ENCODE measurements around the gene CTXN1. TPM values are rescaled to one million over a fixed set of nuclear protein-coding genes. Genes with fewer than 3 reads are reported as not detected.
A peak's percentile ranks its signal among the peaks of the same experiment; 100 is the strongest.

Gene CTXN1
- total RNA-seq, 1 donor = 2.5 TPM

DNA sequence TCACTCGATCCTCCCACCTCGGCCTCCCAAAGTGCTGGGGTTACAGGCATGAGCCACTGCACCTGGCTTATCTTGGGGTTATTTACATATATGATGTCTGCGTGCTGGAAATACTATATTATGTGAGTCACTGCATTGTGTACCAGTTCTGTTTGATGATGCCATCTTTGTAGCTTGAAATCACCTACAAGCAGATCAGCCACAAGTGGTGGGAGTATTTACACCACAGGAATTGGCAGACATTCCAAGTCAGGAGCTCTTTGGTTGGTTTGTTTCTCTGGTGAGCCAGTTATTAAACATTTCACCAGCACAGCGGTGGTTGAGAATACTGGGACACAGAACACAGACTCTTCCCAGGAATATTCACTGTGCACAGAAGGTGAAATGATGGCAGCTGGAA, 22.0 kb upstream of the CTXN1 start:
- Histone ChIP-seq H3K4me3 (ENCODE audit: insufficient read depth, low read length) (no peak overlapping the region), H3K27me3 (ENCODE audit: insufficient read depth, low read length) (no peaks in the 10 kb centered on the region), H3K4me2 (ENCODE audit: insufficient read depth, low read length) (no peak overlapping the region), H3K36me3 (ENCODE audit: insufficient read depth, low read length) (no peaks in the 10 kb centered on the region), H3K9me3 (ENCODE audit: low read depth, low read length) (no peaks in the 10 kb centered on the region), H3K4me1 (ENCODE audit: insufficient read depth, low read length) (peaks cover 7% of the 10 kb centered on the region), H3K79me2 (ENCODE audit: insufficient read depth, low read length) (peaks cover 5% of the 10 kb centered on the region), H3K27ac (ENCODE audit: low read depth, low read length) (no peak overlapping the region), H2AFZ (ENCODE audit: low read length) (no peak overlapping the region), H4K20me1 (ENCODE audit: insufficient read depth, low read length) (no peaks in the 10 kb centered on the region)
- TF ChIP-seq CTCF (IDR thresholded peaks at IDR 0.05; ENCODE audit: extremely low read depth, low read depth, low read length) = no peak
- DNase-seq (ENCODE audit: insufficient read length, low spot score, missing footprints) = no peak

DNA sequence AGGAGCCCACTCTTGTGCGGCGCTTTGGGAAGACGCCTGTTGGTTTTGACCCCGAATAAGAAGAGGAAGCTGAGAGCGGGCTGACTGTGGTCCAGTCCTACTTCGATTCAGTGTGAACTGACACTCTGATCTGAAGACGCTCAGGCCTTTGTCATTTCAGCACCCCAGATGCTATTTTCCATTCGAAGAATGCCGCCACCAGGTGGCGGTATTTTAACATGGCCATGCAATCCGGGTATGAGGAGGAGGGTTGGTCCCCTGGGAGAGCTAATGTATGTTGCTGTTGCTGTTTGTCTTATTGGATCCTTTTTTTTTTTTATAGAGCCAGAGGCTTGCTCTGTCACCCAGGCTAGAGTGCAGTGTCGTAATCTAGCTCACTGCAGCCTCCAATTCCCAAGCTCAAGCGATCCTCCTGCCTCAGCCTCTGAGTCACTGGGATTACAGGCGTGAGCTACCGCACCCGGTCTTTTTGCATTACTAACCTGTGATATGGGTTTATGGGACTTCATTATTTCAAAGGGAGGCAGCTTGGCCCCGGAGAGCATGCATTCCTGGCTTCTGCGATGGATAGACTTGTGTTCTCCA, 18.3 kb upstream of the CTXN1 start:
- H3K36me3 ChIP-seq (ENCODE audit: insufficient read depth, low read length) = peaks cover 7% of the 10 kb centered on the region
- H3K27ac ChIP-seq (ENCODE audit: low read depth, low read length) = peak overlapping the region; percentile 86
- peak overlapping the region; percentile 99 for H3K4me2 ChIP-seq (ENCODE audit: insufficient read depth, low read length)
- H3K9me3 ChIP-seq (ENCODE audit: low read depth, low read length) = no peaks in the 10 kb centered on the region
- H3K27me3 ChIP-seq (ENCODE audit: insufficient read depth, low read length) = no peaks in the 10 kb centered on the region
- peak overlapping the region; percentile 92 for H2AFZ ChIP-seq (ENCODE audit: low read length)
- TF ChIP-seq CTCF (IDR thresholded peaks at IDR 0.05; ENCODE audit: extremely low read depth, low read depth, low read length) = peak; percentile 87
- H4K20me1 ChIP-seq (ENCODE audit: insufficient read depth, low read length) = peaks cover 5% of the 10 kb centered on the region
- peak; percentile 95 for DNase-seq (ENCODE audit: insufficient read length, low spot score, missing footprints)
- H3K4me3 ChIP-seq (ENCODE audit: insufficient read depth, low read length) = peak overlapping the region; percentile 95
- H3K4me1 ChIP-seq (ENCODE audit: insufficient read depth, low read length) = peaks cover 14% of the 10 kb centered on the region
- peaks cover 35% of the 10 kb centered on the region for H3K79me2 ChIP-seq (ENCODE audit: insufficient read depth, low read length)

GRCh38 chr19:7943444-7944176, 17.7 kb upstream of the CTXN1 start, which contains the start of gene TIMM44:
Gene TIMM44, minus strand, starts transcription at chr19:7943666. Its CDS starts 15 bp downstream, at chr19:7943651.
- Histone ChIP-seq H3K4me2 (ENCODE audit: insufficient read depth, low read length) (peak within 1 kb of the TSS; percentile 99), H3K4me3 (ENCODE audit: insufficient read depth, low read length) (peak within 1 kb of the TSS; percentile 95), H3K36me3 (ENCODE audit: insufficient read depth, low read length) (peaks cover 7% of the 10 kb centered on the region), H3K79me2 (ENCODE audit: insufficient read depth, low read length) (peaks cover 35% of the 10 kb centered on the region), H4K20me1 (ENCODE audit: insufficient read depth, low read length) (peaks cover 5% of the 10 kb centered on the region), H3K9me3 (ENCODE audit: low read depth, low read length) (no peaks in the 10 kb centered on the region), H3K27ac (ENCODE audit: low read depth, low read length) (peak within 1 kb of the TSS; percentile 95), H3K27me3 (ENCODE audit: insufficient read depth, low read length) (no peaks in the 10 kb centered on the region), H2AFZ (ENCODE audit: low read length) (peak within 1 kb of the TSS; percentile 92), H3K4me1 (ENCODE audit: insufficient read depth, low read length) (peaks cover 14% of the 10 kb centered on the region)
- no peak for TF ChIP-seq CTCF (IDR thresholded peaks at IDR 0.05; ENCODE audit: extremely low read depth, low read depth, low read length)
- peak; percentile 99 for DNase-seq (ENCODE audit: insufficient read length, low spot score, missing footprints)

DNA sequence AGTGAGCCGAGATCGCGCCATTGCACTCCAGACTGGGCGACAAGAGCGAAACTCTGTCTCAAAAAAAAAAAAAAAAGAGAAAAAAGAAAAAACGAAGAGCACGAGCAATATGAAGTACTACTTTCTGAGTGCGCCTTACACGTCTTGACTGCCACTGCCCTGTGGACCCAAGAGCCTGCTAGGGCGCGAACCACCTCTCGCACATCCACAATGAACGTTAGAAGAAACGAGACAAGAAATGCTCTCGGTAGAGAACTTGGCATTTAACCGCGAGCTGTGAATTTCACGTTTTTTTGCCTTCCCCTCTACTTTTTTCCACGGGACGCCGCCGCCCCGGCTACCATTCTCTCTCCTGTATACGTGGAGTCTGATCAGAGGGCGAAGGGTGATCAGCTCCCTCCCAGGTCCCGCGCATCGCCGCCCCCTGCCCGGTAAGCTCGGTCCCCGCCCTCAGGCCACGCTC, 17.1 kb upstream of the CTXN1 start:
- no peaks in the 10 kb centered on the region for H3K27me3 ChIP-seq (ENCODE audit: insufficient read depth, low read length)
- peaks cover 11% of the 10 kb centered on the region for H3K36me3 ChIP-seq (ENCODE audit: insufficient read depth, low read length)
- peaks cover 14% of the 10 kb centered on the region for H3K4me1 ChIP-seq (ENCODE audit: insufficient read depth, low read length)
- H3K27ac ChIP-seq (ENCODE audit: low read depth, low read length) = peak overlapping the region; percentile 95
- H3K9me3 ChIP-seq (ENCODE audit: low read depth, low read length) = no peaks in the 10 kb centered on the region
- H3K4me2 ChIP-seq (ENCODE audit: insufficient read depth, low read length) = peak overlapping the region; percentile 84
- peaks cover 5% of the 10 kb centered on the region for H4K20me1 ChIP-seq (ENCODE audit: insufficient read depth, low read length)
- peak overlapping the region; percentile 87 for H2AFZ ChIP-seq (ENCODE audit: low read length)
- H3K79me2 ChIP-seq (ENCODE audit: insufficient read depth, low read length) = peaks cover 35% of the 10 kb centered on the region
- peak overlapping the region; percentile 95 for H3K4me3 ChIP-seq (ENCODE audit: insufficient read depth, low read length)
- no peak for TF ChIP-seq CTCF (IDR thresholded peaks at IDR 0.05; ENCODE audit: extremely low read depth, low read depth, low read length)
- DNase-seq (ENCODE audit: insufficient read length, low spot score, missing footprints) = peak; percentile 73
